IPS DF 4.7 (cell line): Measurements from ENCODE around the gene ERMAP.

Source experiments
- DNase-seq: peaks from one replicate; pipeline ENCODE4 v3.0.0-alpha.2; 2013; ENCODE audit warnings: low spot score; ENCODE audit errors: extremely low read depth

ERMAP gene, protein sequence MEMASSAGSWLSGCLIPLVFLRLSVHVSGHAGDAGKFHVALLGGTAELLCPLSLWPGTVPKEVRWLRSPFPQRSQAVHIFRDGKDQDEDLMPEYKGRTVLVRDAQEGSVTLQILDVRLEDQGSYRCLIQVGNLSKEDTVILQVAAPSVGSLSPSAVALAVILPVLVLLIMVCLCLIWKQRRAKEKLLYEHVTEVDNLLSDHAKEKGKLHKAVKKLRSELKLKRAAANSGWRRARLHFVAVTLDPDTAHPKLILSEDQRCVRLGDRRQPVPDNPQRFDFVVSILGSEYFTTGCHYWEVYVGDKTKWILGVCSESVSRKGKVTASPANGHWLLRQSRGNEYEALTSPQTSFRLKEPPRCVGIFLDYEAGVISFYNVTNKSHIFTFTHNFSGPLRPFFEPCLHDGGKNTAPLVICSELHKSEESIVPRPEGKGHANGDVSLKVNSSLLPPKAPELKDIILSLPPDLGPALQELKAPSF

DNA sequence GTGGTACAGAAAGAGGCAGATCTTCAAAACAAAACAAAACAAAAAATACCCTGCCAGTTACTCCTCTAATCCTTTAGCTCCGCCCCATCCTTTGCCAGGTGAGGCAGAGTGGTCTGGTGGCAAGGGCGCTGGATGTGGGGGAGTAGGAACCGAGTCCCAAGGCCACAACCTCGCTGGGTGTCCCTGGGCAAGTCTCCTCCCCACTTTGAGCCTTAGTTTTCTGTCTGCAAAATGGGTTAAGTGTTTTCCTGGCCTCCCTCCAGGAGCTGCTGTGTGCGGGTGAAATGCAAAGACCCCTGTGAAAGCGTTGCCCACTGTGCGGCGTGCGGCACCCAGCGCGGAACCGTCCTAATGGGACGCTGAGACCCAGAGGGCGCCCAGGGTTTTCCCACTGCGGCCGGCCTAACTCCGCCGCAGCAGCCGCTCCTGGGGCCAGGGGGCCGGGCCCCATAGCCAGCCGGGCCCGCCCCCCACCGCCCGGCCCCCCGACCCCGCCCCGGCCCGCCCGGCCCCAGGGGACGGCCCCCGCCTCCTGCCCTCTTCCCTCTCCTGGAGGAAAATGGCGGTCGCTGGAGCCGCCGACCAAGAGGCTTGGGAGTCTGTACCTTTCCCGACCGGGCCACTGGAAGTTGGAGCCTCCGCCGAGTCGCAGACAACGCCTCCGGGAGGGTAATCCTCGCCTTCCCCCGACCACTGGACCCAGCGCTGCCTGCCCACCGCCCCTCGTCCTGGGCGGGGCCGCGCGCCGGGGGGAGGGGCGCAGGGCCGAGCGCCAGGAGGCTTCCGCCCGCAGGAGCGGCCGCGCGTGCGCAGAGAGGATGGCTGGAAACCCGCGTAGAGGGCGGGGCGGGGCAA lies at the start of gene ERMAP, which contains the start of gene SVBP:
Gene ERMAP (plus strand): TSS at position 538 of the 855 bp plus-strand sequence. CDS start 13,327 bp downstream, outside the sequence.
Gene SVBP (minus strand): TSS at position 813 of the 855 bp plus-strand sequence. CDS start 853 bp downstream, outside the sequence.
- DNase-seq, result no peak

DNA sequence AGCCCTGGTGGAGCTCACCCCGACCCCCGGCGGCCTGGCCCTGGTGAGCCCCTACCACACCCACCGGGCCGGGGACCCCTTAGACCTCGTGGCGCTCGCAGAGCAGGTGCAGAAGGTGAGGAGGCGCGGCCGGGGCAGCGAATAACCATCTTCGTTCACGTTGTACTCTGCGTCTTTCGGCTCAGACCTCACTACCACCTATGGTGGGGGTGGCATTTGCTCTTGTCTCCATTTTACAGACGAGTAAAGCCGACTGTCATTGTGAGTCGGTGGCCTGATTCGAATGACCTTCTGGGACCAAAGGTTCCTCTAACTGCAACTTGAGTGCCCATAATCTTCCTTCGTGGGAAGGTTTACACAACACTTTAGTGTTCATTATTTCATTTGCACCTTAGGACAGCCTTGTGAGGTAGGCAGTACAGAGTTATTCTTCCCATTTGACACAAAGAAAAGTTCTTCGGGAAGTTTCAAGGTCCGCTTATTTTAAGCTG lies 49.4 kb upstream of the ERMAP start:
- DNase-seq, result no peak

DNA sequence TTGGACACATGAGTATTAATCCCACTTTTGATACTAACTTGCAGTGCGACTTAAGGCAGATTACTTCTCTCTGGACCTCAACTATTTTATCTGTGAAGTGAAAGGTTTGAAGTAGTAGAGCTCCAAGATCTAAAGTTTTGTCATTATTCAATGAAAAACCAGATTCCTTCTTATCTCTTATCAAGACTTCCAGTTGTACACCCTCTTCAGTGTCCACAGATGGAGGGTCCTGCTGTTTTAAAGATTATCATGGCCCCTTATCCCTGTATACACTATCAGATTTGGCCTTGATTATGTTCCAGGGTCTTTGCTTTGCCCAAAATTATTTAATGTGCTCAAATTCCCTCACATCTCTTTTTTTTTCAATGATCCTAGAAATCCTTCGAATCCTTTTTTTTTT lies 48.8 kb upstream of the ERMAP start:
- no peak for DNase-seq

DNA sequence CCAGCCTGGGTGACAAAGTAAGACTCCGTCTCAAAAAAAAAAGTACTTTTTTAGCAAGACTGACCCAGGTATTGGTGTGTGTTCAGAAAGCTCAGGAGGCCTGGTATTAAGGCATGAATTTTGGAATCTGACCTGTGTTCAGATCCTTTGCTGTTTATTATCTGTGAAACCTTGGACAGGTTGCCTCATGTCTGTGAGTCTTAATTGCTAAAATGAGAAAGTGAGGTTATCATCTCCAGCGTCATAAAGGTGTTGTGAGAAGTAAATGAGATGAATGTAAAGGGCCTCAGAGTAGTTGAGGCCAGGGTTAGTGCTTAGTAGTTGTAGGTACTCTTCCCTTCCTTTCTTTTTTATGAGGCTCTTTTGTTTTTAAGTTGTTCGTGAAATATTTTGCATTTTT lies 47.1 kb upstream of the ERMAP start:
- DNase-seq, result no peak

DNA sequence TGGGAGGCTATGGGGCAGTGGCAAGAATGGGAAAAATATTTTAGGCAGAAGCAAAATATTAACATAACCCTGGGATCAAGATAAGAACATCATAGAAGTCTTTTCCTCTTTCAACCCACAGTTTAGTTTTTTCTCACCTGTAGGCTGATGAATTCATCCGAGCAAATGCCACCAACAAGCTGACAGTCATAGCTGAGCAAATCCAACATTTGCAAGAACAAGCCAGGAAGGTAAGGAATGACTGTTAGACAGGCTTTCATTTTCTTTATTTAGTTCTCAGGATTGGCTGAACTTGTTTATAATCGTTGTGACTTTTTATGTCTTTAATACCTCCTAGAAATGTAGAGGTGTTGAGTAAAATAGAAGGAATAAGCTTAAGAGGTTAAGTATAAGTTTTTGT lies 43.5 kb upstream of the ERMAP start:
- no peak for DNase-seq

DNA sequence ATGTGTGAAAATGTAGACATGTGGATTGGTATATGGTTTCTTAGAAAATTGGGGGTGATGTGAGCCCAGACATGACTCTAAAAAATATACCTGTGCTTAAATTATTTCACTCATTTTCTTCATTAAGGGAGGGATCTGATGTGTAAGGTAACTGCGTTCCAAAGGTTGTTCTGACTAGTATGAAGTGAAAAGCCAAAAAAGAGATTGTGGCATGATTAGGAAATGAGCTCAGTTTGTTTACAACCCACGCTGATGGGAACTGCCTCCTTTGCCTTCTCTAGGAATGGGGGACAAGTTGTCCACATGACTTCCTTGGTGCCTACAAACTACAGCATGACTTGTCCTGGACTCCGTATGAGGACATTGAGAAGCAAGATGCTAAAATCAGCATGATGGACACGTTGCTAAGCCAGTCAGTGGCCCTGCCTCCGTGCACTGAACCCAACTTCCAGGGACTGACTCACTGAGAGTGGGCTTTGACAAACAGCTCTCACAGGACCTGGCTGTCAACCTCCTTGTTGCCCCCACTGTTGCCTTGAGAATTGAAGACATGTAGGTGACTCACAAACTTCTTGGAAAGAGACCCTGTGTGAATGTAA lies 41.9 kb upstream of the ERMAP start:
- DNase-seq, result no peak

DNA sequence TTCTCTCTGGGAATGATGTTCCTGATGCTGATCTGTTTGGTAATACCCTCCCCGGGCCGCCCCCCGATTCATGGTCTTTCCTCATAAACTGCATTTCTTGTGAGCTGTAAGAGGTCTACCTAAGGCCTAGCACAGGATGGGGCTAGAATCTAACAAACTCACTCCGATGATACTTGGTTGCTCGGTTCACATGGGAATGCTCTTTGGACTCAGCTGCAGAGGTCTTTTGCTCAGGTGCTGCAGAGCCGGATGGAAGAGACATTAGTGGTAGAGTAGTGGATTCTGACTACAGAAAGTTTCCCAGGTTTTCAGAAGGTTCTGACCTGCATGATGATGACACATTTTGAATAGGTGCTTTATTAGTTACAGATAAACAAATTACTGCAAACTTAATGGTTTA lies 40.4 kb upstream of the ERMAP start:
- no peak for DNase-seq

DNA sequence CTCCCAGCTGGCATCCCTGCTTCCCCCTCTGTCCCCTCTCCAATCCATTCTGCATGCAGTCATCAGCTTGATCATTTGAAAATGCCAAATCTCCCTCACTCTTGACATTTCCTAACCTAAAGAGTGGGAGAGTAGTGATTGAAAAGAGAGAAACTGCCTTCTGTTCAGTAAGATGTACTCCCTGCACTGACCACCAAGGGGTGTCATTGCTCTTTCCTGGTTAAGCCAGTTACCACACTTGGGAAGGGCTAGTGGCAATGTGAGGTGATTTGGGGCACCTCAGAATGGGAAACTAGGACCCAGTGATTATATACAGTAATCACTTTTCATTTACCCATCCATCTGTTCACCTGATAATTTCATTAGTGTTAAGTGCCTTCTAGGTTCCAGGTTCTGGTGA lies 39.1 kb upstream of the ERMAP start:
- DNase-seq, result no peak

DNA sequence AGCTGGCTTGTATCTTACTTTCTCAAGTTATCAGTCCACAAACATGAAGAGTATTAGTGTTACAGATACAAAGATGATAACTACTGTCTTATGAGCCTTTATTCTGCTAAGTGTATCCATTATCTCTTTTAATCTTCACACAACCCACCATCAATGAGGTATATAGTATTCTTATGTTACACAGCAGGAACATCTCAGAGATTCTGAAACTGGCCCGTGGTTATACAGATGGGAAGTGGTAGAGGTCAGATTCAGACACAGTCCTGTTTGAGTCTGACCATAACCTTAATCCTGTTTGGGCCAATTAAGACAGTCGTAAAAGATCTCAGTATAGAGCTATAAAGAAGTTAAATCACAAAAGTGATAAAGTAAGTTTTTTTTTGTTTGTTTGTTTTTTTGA lies 37.2 kb upstream of the ERMAP start:
- no peak for DNase-seq

DNA sequence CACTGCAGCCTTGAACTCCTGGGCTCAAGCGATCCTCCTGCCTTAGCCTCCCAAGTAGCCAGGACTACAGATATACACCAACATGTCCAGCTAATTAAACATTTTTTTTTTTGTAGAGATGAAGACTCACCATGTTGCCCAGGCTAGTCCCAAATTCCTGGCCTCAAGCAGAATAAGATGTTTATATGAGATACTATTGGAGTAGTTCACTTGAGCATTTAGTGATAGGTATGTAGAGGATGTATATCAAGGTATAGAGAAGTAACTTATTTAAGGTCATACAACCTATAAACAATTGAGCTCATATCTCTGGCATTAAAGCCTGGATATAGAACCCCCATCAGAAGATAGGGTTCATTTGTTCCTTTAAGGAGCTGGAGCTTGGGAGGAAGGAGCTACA lies 36.7 kb upstream of the ERMAP start:
- no peak for DNase-seq

DNA sequence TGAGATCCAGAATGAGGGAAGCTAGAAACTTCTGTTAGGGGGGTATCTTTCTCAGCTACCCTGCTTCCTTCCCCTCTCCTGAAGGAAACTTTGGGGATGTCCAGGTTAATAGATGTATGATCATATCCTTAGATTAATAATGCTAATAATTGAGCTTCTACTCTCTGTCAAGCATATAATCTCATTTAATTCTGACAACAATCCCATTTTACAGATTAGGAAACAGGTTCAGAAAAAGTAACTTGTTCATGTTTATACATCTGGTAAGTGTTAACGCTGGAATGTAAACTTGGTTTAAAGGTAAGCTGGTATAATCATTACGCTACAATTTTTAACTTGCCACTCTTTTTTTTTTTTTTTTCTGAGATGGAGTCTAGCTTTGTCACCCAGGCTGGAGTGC lies 33.8 kb upstream of the ERMAP start:
- DNase-seq, result no peak

DNA sequence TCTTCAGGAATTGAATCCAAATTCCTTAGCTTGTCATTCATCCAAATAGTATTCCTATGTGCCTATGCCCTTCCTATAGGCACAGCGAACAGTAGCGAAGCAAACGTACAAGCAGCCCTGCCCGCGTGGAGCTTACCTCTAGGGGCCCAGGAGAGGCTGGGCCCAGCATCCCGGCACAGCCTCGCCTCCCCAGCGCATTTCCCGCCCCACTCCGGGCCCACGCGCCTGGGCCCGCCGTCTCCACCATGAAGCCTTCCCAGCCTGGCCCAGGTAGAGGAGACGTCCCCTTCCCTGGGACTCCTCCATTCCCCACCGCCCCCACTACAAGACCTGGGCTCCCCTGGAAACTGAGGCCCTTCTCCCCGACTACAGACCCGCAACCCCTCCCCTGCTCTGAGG lies 32.4 kb upstream of the ERMAP start:
- DNase-seq, result no peak

DNA sequence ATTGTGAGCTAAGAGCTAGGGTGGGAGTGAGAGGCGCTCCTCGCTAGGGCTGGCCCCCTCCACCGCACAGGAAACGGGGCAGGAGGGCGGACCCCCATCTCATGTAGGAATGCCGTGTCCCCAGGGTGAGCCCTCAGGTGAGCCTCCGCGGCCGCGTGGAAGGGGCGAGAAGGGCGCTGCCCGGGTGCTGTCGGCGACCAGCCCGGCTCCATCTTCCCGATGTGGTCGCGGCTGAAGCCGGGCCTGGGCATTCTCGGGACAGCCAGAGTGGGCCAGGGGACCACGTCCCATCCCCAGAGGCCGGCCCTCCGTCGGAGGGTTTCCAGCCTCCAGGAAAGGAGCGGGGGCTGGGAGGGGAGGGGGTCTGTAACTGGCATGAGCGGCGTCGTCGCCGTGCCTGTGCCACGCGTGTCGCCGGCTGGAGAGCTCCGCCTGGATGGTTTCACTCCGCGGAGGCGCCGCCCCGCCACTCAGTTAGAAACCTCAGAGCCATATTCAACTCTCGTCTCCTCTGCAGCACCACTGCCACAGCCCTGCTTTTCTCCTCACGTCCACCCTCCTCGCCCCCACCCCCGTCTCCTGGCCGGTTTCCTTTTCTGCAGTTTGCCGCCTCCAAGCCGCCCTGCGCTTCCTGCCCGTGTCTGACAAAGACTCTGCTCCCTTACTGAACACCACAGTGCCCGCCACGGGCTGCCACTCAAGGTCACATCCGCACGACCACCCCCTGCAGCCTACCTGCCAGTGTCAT lies 31.8 kb upstream of the ERMAP start, which contains the start of gene TMEM269:
Gene TMEM269 (plus strand): TSS at position 46 of the 748 bp plus-strand sequence. CDS start 4,903 bp downstream, outside the sequence.
- no peak for DNase-seq

DNA sequence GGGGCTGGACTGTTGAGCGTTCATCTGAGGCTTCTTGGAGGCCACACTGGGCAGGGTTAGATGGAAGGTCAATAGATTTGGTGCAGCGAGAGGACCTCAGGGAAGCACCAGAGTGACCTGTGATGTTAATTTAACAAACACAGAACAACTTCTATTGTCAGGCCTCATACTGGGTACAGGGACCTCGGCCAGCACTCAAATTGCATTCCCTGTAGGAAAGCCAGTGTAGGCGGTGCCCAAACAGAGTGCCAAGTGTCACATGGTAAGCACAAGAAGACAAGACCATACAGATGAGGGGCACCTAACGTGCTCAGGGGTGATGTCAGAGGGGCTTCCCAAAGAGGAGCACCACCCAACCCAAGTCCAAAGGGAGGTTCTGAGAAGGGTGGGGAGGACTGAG lies 30.8 kb upstream of the ERMAP start:
- DNase-seq, result no peak

DNA sequence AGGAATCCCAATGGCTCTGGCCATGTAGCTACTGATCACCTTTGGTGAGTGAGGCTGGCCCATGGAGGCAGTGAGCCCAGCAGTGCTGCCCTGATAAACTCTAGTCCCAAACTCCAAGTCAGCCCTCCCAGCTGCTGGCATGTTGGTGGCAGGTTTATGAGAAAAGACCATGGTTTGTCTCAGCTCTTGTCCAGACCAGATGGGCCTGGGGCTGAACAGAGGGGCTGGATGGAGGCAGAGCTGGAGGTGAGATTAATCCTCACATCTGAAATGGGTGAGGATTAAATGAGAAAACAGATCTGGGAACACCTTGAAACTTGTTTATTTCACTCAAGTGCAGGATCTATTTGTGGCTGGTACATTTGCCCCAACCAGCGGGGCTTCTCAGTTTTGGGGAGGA lies 28.9 kb upstream of the ERMAP start:
- no peak for DNase-seq

DNA sequence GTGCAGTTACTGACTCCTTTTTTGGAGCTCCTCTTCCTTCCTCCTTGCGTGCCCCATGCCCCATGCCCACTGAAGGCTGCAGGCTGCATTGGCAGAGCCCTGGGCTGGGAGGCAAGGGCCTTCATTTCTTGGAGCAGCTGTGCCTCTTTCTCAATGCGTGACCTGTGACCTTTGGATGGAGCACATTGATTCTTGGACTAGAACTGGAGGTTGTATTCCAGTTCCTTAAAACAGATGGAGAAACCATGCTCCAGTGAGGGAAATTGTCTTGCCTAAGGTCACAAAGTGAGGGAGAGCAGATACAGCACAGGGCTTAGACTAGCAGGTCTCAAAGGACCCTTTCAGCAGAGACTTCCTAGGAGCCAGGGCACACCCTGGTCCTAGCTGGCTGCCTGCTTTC lies 23.1 kb upstream of the ERMAP start:
- no peak for DNase-seq

DNA sequence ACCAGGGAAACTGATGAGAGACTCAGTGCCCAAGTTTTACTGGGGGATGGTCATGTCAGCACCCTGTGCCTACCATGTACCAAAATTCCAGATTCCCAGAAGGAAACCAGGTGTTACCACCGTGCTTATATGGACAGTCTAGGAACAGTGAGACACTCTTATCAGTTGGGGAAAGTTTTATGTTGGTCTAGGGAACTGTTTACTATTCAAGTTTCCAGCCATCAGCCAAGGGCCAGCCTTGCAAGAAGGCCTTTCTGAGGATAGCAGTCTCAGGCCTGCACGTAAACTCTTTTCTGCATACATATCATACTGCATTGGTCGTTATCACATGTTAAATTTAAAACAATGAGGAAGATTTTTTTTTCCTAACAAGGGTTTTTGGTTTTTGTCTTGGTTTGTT lies 19.5 kb upstream of the ERMAP start:
- no peak for DNase-seq

DNA sequence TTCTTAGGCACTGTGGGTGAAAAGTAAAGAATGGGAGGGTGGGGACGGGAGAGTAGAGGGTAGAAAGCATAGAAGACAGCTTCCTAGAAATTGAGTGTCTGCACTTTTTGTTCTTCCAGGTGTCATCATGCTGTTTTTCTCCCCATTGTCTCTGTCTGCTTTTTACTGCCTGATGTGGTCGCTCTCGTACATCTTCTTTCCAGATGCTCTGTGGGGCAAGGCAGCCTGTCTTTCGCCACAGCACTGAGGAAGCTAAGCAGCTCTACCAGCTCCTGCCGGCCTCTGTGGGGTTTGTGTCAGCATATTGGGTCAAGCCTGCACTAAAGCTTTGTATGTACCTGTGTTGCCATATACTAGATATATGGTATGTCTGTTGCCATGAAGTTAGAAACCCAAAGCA lies 18.9 kb upstream of the ERMAP start:
- DNase-seq, result no peak

DNA sequence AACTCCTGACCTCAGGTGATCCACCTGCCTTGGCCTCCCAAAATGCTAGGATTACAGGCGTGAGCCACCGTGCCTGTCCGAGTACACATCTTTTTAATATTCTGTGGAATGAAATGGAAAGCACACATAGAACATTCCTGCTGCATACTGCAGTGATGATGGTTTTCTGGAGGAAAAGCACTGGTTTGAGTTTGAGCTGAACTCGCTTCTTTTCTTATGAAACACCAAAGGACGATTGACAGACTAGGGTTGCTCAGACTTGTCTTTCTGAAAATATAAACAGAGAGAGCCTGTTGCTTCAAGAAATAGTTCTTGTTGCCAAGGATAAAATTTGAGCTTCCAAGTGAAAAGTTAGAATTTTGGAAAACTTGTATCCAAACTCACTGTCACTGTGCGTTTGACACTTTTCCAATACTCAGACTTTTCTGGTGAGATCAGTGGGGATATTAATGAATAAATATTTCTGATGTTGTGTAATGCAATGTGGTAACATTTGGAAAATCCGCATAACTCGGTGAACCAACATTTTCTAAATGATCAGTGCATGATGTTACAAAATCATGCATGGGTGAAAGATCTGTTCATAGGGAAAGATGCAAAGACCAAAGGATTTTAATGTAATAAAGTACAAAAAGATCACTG lies 15.0 kb upstream of the ERMAP start:
- no peak for DNase-seq

DNA sequence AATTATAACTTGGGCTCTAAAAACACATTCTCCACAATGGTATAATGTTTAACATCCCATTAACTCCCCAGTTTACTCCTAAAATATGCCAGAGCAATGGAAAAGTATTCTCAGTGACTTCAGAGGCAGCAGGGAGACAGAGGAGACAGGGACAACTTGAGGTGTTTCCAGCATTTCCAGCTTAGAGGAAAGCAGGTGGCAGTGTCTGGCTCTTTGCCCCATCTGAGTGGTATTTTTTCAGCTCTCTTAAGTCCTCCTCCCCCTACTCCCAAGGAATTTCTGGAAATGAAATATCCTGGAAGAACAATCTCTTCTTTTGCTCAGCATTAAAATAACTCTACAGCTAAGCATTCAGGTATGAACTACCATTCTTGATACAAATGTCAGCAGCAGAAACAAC lies 10.8 kb upstream of the ERMAP start:
- no peak for DNase-seq
